Esophagus (tissue), 2 donors: ENCODE results near the gene SLC25A47. TPM values are rescaled to one million over a fixed set of nuclear protein-coding genes. Genes with fewer than 3 reads are reported as not detected.

Experiments
- H3K27ac ChIP-seq, 2 donors: one replicate each; pipeline ENCODE4 v1.5.1; 2013; ENCODE audit warnings: low read depth in 2 of 2, mild to moderate bottlenecking in 2 of 2, inconsistent platforms in 1 of 2, low read length in 1 of 2, moderate library complexity in 1 of 2
- H3K27me3 ChIP-seq, 2 donors: one replicate each; pipeline ENCODE4 v1.6.1; 2013; ENCODE audit warnings: low read length in 2 of 2, control low read depth in 1 of 2, mild to moderate bottlenecking in 1 of 2; ENCODE audit not compliant: insufficient read depth in 2 of 2, control insufficient read depth in 1 of 2
- H3K36me3 ChIP-seq, 2 donors: one replicate each; pipeline ENCODE4 v1.6.1; 2013; ENCODE audit warnings: low read length in 1 of 2; ENCODE audit not compliant: control insufficient read depth in 2 of 2, insufficient read depth in 2 of 2
- H3K4me1 ChIP-seq, 2 donors: one replicate each; pipeline ENCODE4 v1.6.1; 2013; ENCODE audit warnings: low read length in 1 of 2; ENCODE audit not compliant: control insufficient read depth in 2 of 2, insufficient read depth in 2 of 2
- H3K4me3 ChIP-seq, 2 donors: one replicate each; pipeline ENCODE4 v1.5.1; 2013; ENCODE audit warnings: low read length in 2 of 2, mild to moderate bottlenecking in 2 of 2, low read depth in 1 of 2, moderate library complexity in 1 of 2
- H3K9me3 ChIP-seq, 2 donors: one replicate each; pipeline ENCODE4 v1.6.1; 2013; ENCODE audit warnings: mild to moderate bottlenecking in 2 of 2, low read depth in 1 of 2, low read length in 1 of 2, moderate library complexity in 1 of 2; ENCODE audit not compliant: control insufficient read depth in 2 of 2, insufficient read depth in 1 of 2
- WGBS, 2 donors: extraction: QIAGEN DNeasy Blood & Tissue Kit; methylation state at CpG; one replicate each; pipeline ENCODE4 v1.1.7; 2013; 5-methylcytosine and 5-hydroxymethylcytosine counted together
- polyA plus RNA-seq, 2 donors: library from polyadenylated mRNA; stranded (reverse); fragments of 200-250 nt; gene quantifications; one replicate each; pipeline ENCODE4 v1.2.3, GENCODE V29; 2013
- donor health status: healthy with polysubstance abuse.
- donor health status: Bipolar disorder and iron deficiency.

SLC25A47 gene
- polyA plus RNA-seq, 2 donors, result 0.01 to 0.04 TPM

DNA sequence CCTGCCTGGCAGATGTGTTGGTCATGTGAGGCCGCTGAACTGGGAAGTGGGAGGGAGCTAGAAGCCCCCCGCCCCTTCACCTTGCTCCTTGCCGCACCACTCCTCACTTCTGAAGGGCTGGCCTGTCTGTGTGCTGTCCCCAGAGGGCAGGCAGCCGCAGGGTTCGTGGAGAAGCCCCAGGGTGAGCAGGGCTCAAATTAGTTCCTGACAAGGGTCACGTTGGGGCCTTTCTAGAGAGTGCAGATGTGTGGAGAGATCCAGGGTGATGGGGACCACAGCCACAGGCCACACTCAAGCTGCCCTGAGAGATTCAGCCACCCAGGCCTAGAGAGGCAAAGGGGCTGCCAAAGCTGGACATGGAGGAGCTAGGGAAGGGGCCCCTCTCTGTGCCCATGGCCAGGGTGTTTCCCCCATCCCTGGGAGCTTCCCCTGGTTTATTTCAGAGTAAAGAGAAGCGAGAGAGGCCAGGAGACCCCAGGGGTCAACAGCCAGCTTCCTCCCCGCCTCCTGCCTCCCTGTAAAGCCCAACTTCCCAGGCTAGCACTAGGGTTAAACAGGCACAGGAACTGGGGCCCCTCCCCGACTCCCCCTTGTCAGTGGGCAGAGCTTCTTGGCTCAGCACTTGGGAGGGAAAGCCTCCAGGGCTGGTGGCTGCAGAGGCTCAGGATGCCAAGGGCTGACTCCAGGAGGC is 33.1 kb upstream of the SLC25A47 start:
- Histone ChIP-seq H3K36me3 (peaks cover 5 to 23% of the 10 kb centered on the region in 2 donors), H3K4me1 (peaks cover 3 to 4% of the 10 kb centered on the region in 2 donors), H3K27me3 (no peaks in the 10 kb centered on the region), H3K9me3 (no peaks in the 10 kb centered on the region), H3K4me3 (no peak overlapping the region), H3K27ac (no peak overlapping the region)
- 78 to 83% methylated on average over 9 of the region's 9 CpGs for WGBS, 2 donors

DNA sequence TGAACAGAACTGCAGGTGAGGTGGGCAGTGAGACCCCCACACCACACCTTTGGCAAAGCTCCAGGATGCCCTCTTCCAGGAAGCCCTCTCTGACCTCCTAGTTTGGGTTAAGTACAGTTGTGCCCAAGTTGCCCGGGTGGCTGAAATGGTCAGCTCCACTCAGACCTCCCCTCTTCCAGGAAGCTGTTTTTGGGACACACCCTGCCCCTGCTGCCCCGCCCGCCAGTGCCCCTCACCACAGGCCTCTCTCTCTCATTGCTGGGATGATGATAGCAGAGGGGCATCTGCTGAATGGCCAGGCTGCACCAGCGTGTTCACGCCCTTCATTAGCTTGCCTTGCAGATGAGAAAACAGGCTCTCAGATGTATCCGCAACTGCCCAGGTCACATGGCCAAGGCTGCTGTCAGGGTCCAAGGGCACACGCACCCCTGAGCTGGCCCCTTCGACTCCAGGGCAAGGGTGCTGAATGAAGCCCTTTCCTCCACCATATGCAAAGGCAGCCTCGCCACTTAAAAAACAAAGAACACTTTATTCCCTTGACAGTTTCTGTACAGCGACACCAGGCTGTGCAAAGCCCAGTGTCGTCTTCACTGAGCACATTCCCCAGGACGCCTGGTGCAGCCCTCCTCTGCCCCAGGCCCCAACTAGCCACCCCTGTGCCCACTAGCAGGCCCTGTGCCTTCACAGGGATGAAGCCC is 32.4 kb upstream of the SLC25A47 start:
- peaks cover 5 to 23% of the 10 kb centered on the region in 2 donors for H3K36me3 ChIP-seq
- no peaks in the 10 kb centered on the region for H3K27me3 ChIP-seq
- no peak overlapping the region for H3K27ac ChIP-seq
- no peak overlapping the region for H3K4me3 ChIP-seq
- peaks cover 2 to 3% of the 10 kb centered on the region in 2 donors for H3K4me1 ChIP-seq
- H3K9me3 ChIP-seq, result no peaks in the 10 kb centered on the region
- WGBS, 2 donors, result 85 to 86% methylated on average over 12 of the region's 12 CpGs

DNA sequence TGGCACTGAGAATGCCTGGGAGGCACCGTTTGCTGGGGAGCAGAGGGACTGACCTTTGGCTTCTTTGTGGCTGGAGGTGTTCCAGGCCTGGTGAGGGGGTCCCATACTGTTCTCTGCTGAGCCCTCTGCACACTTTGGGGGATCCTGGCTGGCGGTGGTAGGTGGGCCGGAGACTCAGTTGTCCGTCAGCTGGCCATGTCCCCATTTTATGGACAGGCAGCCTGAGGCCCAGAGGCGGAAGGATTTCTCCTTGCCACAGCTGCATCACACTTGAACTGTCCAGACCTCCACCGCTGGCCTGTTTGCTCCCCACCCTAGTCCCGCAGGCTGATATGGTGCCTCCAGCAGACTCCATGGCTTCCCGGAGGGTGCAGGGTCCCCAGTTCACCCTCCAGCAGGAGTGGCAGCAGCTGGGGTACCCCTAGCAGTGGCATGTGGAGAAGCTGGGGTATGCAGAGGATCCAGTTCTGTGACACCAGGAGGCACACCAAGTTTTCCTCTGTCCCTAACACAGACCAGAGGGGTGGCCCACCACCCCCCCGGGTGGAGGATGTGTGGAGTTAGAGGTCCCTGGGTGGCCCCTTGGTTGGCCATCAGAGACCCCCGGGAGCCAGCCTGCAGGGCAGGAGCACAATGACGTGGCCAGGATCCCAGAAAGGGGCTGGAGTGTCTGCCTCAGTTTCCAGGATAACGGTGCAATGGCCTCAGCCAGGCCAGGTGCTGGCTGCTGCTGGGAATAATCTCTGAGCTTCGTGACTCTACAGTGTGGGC is 31.6 kb upstream of the SLC25A47 start:
- Histone ChIP-seq H3K27ac (no peak overlapping the region), H3K36me3 (peaks cover 5 to 23% of the 10 kb centered on the region in 2 donors), H3K4me1 (no peaks in the 10 kb centered on the region), H3K27me3 (no peaks in the 10 kb centered on the region), H3K9me3 (no peaks in the 10 kb centered on the region), H3K4me3 (no peak overlapping the region)
- 91 to 94% methylated on average over 13 of the region's 13 CpGs for WGBS, 2 donors

DNA sequence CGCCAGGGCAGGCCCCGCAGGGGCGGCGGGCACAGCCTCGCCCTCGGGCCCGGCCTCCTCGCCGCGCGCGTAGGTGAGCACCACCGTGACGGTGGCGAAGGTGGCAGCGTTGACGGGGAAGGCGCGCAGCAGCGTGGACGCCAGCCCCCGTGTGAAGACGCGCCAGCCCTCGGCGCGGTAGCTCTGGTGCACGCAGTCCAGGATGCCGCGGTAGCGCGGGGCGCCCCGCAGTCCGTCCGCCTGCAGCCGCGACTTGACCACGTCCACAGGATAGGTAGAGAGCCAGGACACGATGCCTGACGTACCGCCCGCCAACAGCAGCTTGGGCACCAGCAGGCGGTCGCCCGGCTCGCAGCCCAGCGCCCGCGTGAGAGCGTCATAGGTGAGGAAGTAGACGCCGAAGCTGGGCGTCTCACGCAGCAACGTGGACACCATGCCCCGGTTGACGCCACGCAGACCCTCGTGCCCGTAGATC is 30.8 kb upstream of the SLC25A47 start:
- Histone ChIP-seq H3K9me3 (no peaks in the 10 kb centered on the region), H3K4me3 (no peak overlapping the region), H3K27ac (no peak overlapping the region), H3K36me3 (peaks cover 5 to 23% of the 10 kb centered on the region in 2 donors), H3K4me1 (peaks cover under 1 to 2% of the 10 kb centered on the region in 2 donors), H3K27me3 (no peaks in the 10 kb centered on the region)
- 93 to 97% methylated on average over 61 of the region's 61 CpGs for WGBS, 2 donors

DNA sequence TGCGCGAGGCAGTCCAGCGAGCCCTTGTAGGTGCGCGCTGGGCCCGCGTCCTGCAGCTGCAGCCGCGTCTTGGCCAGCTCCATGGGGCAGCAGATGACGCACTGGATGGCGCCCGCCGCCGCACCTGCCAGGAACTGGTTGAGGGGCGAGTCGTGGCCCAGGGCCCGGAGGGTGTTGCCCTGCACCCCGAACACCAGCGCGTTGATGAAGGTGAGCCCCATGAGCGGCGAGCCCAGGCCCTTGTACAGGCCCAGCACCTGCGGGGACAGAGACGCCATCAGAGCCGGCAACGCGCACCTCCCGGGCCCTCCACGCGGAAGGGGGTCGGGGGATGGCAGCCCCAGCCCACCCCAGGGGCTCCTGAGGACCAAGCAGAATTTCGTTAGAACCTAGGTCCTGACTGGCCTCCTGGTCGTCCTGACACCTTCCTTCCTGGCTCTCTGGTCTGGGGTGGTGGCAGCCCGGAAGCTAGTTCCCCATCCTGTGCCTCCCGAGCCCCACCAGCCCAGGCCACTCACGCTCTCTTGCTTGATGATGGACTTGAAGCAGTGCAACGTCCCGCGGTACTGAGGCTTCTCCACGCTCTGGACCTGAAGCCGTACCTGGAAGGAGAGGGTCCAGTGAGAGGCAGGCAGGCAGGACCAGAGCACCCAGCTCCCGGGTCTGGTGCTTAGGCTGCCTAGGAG is 30.2 kb upstream of the SLC25A47 start:
- no peak overlapping the region for H3K4me3 ChIP-seq
- WGBS, 2 donors, result 94 to 95% methylated on average over 40 to 42 of the region's 42 CpGs
- H3K27ac ChIP-seq, result no peak overlapping the region
- H3K36me3 ChIP-seq, result peaks cover 5 to 23% of the 10 kb centered on the region in 2 donors
- peaks cover 2 to 6% of the 10 kb centered on the region in 2 donors for H3K4me1 ChIP-seq
- H3K27me3 ChIP-seq, result no peaks in the 10 kb centered on the region
- H3K9me3 ChIP-seq, result no peaks in the 10 kb centered on the region

DNA sequence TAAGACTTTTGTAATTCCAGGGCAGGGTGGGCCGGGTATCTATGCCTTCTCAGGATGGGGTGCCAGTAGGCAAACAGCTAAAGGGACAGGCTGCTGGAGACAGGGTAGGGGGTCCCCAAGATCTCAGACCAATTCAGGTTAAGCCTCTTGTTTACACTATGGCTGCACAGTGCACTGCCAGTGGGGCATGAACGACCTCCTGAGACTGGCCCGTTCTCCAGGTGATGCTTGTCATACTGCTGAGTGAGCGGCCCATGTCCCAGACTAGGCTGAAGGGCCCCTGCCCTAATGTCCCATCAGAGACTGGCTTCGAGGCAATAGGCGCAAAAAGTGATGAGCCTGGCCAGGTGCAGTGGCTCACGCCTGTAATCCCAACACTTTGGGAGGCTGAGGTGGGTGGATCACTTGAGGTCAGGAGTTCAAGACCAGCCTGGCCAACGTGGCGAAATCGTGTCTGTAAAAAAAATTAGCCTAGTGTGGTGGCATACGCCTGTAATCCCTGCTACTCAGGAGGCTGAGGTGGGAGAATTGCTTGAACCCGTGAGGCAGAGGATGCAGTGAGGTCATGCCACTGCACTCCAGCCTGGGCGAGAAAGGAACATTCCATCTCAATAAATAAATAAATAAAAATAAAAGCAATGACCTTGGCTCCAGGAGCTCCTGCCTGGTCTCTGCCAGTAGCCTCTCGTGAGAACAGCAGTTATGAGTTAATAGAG is 29.5 kb upstream of the SLC25A47 start:
- H3K9me3 ChIP-seq, result no peaks in the 10 kb centered on the region
- peaks cover 5 to 23% of the 10 kb centered on the region in 2 donors for H3K36me3 ChIP-seq
- 78 to 80% methylated on average over 14 of the region's 14 CpGs for WGBS, 2 donors
- no peak overlapping the region for H3K27ac ChIP-seq
- no peaks in the 10 kb centered on the region for H3K27me3 ChIP-seq
- H3K4me3 ChIP-seq, result no peak overlapping the region
- H3K4me1 ChIP-seq, result peaks cover 2 to 8% of the 10 kb centered on the region in 2 donors

DNA sequence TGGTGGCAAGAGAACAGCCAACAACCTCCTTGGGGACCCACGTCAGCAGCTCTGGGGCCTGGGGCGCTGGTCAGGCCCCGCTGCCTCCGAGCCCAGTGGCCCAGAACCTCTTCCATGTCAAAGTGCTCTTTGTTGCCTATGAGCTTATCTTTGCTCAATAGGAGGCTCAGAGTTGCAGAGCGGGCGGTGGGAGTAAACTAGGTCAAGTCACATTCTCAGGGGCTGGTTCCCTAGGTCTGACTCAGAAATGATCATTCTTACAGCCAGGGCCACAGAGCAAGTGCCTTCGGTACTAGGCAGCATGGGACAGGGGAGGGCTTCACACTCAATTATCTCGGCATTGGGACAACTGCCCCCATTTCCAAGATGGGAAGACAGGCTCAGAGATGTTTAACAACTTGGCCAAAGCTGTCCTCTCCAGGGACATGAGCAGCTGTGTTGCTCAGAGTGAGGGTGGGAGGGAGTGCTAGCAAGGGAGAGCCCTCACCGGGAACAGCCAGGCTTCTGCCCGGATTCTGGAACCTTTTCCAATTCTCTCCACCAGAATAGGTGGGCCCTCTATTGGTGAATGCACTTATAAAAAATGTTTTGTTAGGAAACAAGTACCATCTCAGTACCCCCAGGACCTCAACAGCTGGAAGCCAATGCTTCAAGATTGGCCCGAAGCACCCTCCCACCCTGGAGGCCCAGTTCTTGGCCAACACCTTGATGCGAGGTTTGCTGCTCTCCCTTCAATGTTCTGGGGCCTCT is 28.8 kb upstream of the SLC25A47 start:
- Histone ChIP-seq H3K4me3 (no peak overlapping the region), H3K27me3 (no peaks in the 10 kb centered on the region), H3K27ac (no peak overlapping the region), H3K9me3 (no peaks in the 10 kb centered on the region), H3K4me1 (peaks cover 2 to 8% of the 10 kb centered on the region in 2 donors), H3K36me3 (peaks cover 5 to 19% of the 10 kb centered on the region in 2 donors)
- 79 to 84% methylated on average over 12 of the region's 12 CpGs for WGBS, 2 donors

DNA sequence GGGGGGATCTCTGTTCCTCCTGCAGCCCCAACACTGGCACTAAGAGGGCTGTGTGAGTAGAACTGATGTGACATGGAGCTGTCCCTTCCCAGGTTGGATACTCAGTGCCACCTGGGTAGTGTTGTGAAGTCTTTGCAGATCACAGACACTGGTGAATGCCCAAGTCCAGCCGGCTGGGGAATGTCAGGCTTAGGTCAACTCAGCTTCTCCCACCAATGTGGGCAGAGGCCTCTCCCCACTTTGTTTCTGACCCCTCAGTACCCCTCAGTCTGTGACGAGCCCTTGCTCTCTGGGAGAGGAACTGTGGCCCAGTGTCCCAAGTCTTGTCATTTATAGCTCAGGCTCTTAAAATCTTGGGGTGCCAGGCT is 28.2 kb upstream of the SLC25A47 start:
- H3K36me3 ChIP-seq, result peaks cover 5 to 19% of the 10 kb centered on the region in 2 donors
- H3K4me1 ChIP-seq, result peaks cover 2 to 10% of the 10 kb centered on the region in 2 donors
- no peaks in the 10 kb centered on the region for H3K9me3 ChIP-seq
- H3K27me3 ChIP-seq, result no peaks in the 10 kb centered on the region
- H3K4me3 ChIP-seq, result no peak overlapping the region
- WGBS, 2 donors, result 87 to 89% methylated on average over 2 of the region's 2 CpGs
- no peak overlapping the region for H3K27ac ChIP-seq
